ENCODE measurements around the gene CRTC1.

CRTC1 gene

DNA sequence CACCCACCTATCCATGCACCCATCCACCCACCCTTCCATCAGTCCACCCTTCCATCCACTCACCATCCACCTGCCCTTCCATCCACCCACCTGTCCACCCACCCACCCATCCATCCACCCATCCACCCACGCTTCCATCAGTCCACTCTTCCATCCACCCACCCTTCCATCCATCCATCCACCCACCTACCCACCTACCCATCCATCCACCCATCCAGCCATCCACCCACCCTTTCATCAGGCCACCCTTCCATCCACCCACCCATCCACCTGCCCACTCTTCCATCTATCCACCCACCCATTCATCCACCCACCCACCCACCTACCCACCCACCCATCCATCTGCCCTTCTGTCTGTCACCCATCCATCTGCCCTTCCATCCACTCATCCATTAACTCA, 29.6 kb upstream of the CRTC1 start:
- Histone ChIP-seq H3K4me3 (ENCODE audit: low read length in 2 of 2) (no peak overlapping the region), H3K27me3 (ENCODE audit: control insufficient read depth in 2 of 2, insufficient read depth in 2 of 2, low read length in 2 of 2) (no peaks in the 10 kb centered on the region), H3K4me1 (ENCODE audit: control insufficient read depth in 2 of 2, insufficient read depth in 2 of 2, low read length in 2 of 2) (peaks cover 7 to 10% of the 10 kb centered on the region in 2 donors), H3K27ac (ENCODE audit: low read depth in 2 of 2, low read length in 2 of 2) (no peak overlapping the region), H3K9me3 (ENCODE audit: control insufficient read depth in 2 of 2, low read length in 2 of 2) (no peaks in the 10 kb centered on the region), H3K9ac (ENCODE audit: low read depth in 1 of 2, low read length in 2 of 2) (no peak overlapping the region), H3K36me3 (ENCODE audit: control insufficient read depth in 2 of 2, insufficient read depth in 2 of 2, low read length in 2 of 2) (no peaks in the 10 kb centered on the region)

DNA sequence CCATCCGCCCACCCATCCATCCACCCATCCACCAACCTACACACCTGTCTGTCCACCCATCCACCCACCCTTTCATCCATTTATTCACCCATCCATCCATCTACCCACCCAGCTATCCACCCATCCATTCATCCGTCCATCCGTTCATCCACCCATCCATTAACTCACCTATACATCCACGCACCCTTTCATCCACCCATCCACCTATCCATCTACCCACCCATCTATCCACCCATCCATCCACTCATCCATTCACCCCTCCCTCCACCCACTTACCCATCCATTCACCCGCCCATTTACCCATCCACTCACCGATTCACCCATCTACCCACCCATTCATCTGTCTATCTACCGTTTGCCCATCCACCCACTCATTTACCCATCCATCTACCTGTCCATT, 29.0 kb upstream of the CRTC1 start:
- no peak overlapping the region for H3K4me3 ChIP-seq (ENCODE audit: low read length in 2 of 2)
- no peaks in the 10 kb centered on the region for H3K36me3 ChIP-seq (ENCODE audit: control insufficient read depth in 2 of 2, insufficient read depth in 2 of 2, low read length in 2 of 2)
- no peak overlapping the region for H3K9ac ChIP-seq (ENCODE audit: low read depth in 1 of 2, low read length in 2 of 2)
- no peak overlapping the region for H3K27ac ChIP-seq (ENCODE audit: low read depth in 2 of 2, low read length in 2 of 2)
- H3K9me3 ChIP-seq (ENCODE audit: control insufficient read depth in 2 of 2, low read length in 2 of 2), result no peaks in the 10 kb centered on the region
- H3K4me1 ChIP-seq (ENCODE audit: control insufficient read depth in 2 of 2, insufficient read depth in 2 of 2, low read length in 2 of 2), result peaks cover 2 to 4% of the 10 kb centered on the region in 2 donors
- H3K27me3 ChIP-seq (ENCODE audit: control insufficient read depth in 2 of 2, insufficient read depth in 2 of 2, low read length in 2 of 2), result no peaks in the 10 kb centered on the region

DNA sequence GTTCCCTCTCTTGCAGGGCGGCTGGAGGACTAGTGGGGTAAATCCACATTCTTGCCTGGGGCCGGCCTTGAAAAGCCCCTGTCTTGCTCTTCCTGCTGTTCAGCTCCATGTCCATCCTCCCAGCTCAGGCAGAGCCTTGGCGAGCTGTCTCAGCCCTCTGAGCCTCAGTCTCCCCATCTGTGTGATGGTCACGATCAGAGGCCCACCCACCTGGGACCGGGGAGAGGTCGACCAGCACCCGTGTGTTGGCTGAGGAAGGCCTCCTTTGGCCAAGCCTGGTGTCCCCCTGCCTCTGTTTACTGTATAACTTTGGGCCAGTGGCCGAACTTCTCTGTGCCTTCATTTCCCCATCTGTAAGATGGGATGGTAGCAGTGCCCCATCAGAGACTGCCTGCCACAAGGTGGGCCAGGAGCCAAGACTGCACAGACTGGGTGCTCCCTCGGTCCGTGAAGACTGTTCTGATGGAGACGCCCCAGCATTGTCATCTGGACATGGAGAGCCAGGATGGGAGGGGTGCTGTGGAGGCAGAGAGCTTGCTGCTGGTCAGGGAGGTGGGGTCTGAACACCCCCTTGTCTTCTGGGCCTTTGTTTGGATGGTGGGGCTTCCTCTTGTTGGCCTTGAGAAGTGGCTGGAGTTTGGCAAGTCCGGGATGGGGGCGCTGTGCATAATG, 28.2 kb upstream of the CRTC1 start:
- Histone ChIP-seq H3K4me3 (ENCODE audit: low read length in 2 of 2) (no peak overlapping the region), H3K9me3 (ENCODE audit: control insufficient read depth in 2 of 2, low read length in 2 of 2) (no peaks in the 10 kb centered on the region), H3K27ac (ENCODE audit: low read depth in 2 of 2, low read length in 2 of 2) (no peak overlapping the region), H3K9ac (ENCODE audit: low read depth in 1 of 2, low read length in 2 of 2) (no peak overlapping the region), H3K4me1 (ENCODE audit: control insufficient read depth in 2 of 2, insufficient read depth in 2 of 2, low read length in 2 of 2) (peaks cover 0 to 5% of the 10 kb centered on the region in 2 donors), H3K36me3 (ENCODE audit: control insufficient read depth in 2 of 2, insufficient read depth in 2 of 2, low read length in 2 of 2) (no peaks in the 10 kb centered on the region), H3K27me3 (ENCODE audit: control insufficient read depth in 2 of 2, insufficient read depth in 2 of 2, low read length in 2 of 2) (no peaks in the 10 kb centered on the region)

DNA sequence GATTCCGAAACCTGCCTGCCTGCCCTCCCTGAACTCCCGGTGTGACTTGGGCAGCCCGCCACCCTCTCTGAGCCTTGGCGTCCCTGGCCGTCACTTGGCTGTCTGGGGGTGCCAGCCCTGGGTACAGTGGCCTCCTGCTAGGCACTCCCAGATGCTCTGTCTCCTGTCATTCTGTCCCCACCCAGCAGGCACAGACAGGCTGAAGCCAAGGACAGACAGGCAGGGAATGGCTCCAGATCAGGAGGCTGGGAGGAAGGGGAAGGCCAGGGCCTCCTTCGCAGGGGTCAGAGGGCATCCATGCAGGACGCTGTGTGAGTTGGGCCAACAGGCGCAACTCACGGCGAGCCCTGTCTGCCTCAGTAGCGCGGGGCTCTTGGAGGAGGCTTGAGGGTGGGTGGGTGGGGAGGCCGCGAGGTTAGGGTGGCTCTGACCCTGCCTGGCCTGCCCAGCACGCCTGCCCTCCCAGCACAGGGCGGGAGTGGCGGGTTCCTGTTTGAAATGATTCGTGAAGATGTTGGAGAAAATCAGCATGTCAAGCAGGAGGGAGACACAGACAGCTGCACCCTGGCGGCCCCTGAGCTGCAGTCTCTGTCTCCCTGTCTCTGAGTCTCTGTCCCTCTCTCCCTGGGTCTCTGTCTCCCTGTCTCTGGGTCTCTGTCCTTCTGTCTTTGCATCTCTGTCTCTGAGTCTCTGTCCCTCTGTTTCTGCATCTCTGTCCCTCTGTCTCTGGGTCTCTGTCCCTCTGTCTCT, 27.0 kb upstream of the CRTC1 start:
- Histone ChIP-seq H3K4me3 (ENCODE audit: low read length in 2 of 2) (no peak overlapping the region), H3K9me3 (ENCODE audit: control insufficient read depth in 2 of 2, low read length in 2 of 2) (no peaks in the 10 kb centered on the region), H3K4me1 (ENCODE audit: control insufficient read depth in 2 of 2, insufficient read depth in 2 of 2, low read length in 2 of 2) (peaks cover 0 to 5% of the 10 kb centered on the region in 2 donors), H3K27ac (ENCODE audit: low read depth in 2 of 2, low read length in 2 of 2) (no peak overlapping the region), H3K36me3 (ENCODE audit: control insufficient read depth in 2 of 2, insufficient read depth in 2 of 2, low read length in 2 of 2) (no peaks in the 10 kb centered on the region), H3K9ac (ENCODE audit: low read depth in 1 of 2, low read length in 2 of 2) (no peak overlapping the region), H3K27me3 (ENCODE audit: control insufficient read depth in 2 of 2, insufficient read depth in 2 of 2, low read length in 2 of 2) (no peaks in the 10 kb centered on the region)

DNA sequence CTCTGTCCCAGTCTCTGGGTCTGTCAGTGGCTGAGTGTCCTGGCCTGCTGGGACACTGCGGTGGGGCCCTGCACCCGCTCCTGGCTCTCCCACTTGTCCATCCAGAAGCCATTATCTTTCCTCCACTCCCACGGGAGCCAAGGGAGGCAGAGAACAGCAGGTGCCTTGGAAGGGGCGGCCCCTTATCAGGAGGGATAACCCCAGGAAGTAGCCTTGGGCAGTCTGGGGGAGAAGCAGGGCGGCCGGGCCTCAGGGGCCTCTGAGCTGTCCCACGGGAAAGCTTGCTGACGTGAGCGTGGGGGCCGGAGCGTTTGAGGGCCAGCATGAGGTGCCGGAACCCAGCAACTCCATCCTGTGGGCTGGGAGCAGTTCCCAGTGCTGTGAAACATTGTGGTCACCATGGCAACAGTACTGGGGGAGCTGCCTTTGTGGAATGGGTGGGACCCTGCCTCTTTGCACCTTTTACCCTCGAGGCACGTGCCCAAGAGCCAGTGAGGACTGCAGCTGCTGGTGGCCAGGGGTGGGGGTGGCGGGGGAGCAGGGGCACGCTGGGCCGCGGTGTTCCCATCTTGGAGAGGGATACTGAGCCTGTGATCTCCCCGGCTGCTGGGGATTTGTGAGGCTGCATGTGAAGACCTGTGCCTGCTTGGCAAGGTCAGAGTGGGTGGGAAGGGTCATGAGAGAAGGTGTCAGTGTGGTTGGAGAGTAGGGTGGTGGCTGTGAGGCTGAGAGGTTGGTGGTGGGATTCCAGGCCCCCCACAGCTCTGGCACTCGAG, 25.7 kb upstream of the CRTC1 start:
- Histone ChIP-seq H3K4me1 (ENCODE audit: control insufficient read depth in 2 of 2, insufficient read depth in 2 of 2, low read length in 2 of 2) (peaks cover 0 to 5% of the 10 kb centered on the region in 2 donors), H3K4me3 (ENCODE audit: low read length in 2 of 2) (no peak overlapping the region), H3K9ac (ENCODE audit: low read depth in 1 of 2, low read length in 2 of 2) (no peak overlapping the region), H3K27ac (ENCODE audit: low read depth in 2 of 2, low read length in 2 of 2) (no peak overlapping the region), H3K27me3 (ENCODE audit: control insufficient read depth in 2 of 2, insufficient read depth in 2 of 2, low read length in 2 of 2) (no peaks in the 10 kb centered on the region), H3K9me3 (ENCODE audit: control insufficient read depth in 2 of 2, low read length in 2 of 2) (no peaks in the 10 kb centered on the region), H3K36me3 (ENCODE audit: control insufficient read depth in 2 of 2, insufficient read depth in 2 of 2, low read length in 2 of 2) (no peaks in the 10 kb centered on the region)

DNA sequence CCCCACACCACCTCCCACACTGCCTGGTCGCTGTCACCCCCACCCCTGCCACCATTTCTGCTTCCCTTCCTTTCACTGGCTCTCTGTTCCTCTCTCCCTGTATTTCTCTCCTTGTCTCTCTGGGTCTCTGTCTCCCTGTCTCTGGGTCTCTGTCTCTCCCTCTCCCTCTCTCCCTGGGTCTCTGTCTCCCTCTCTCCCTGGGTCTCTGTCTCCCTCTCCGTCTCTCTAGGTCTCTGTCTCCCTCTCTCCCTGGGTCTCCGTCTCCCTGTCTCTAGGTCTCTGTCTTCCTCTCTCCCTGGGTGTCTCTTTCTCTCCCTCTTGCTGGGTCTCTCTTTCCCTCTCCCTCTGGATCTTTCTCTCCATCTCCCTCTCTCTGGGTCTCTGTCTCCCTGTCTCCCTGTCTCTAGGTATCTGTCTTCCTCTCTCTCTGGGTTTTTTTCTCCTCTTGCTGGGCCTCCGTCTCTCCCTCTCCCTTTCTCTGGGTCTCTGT, 25.1 kb upstream of the CRTC1 start:
- no peaks in the 10 kb centered on the region for H3K27me3 ChIP-seq (ENCODE audit: control insufficient read depth in 2 of 2, insufficient read depth in 2 of 2, low read length in 2 of 2)
- H3K4me1 ChIP-seq (ENCODE audit: control insufficient read depth in 2 of 2, insufficient read depth in 2 of 2, low read length in 2 of 2), result peaks cover 0 to 5% of the 10 kb centered on the region in 2 donors
- H3K27ac ChIP-seq (ENCODE audit: low read depth in 2 of 2, low read length in 2 of 2), result no peak overlapping the region
- no peak overlapping the region for H3K9ac ChIP-seq (ENCODE audit: low read depth in 1 of 2, low read length in 2 of 2)
- H3K9me3 ChIP-seq (ENCODE audit: control insufficient read depth in 2 of 2, low read length in 2 of 2), result no peaks in the 10 kb centered on the region
- H3K4me3 ChIP-seq (ENCODE audit: low read length in 2 of 2), result no peak overlapping the region
- no peaks in the 10 kb centered on the region for H3K36me3 ChIP-seq (ENCODE audit: control insufficient read depth in 2 of 2, insufficient read depth in 2 of 2, low read length in 2 of 2)

DNA sequence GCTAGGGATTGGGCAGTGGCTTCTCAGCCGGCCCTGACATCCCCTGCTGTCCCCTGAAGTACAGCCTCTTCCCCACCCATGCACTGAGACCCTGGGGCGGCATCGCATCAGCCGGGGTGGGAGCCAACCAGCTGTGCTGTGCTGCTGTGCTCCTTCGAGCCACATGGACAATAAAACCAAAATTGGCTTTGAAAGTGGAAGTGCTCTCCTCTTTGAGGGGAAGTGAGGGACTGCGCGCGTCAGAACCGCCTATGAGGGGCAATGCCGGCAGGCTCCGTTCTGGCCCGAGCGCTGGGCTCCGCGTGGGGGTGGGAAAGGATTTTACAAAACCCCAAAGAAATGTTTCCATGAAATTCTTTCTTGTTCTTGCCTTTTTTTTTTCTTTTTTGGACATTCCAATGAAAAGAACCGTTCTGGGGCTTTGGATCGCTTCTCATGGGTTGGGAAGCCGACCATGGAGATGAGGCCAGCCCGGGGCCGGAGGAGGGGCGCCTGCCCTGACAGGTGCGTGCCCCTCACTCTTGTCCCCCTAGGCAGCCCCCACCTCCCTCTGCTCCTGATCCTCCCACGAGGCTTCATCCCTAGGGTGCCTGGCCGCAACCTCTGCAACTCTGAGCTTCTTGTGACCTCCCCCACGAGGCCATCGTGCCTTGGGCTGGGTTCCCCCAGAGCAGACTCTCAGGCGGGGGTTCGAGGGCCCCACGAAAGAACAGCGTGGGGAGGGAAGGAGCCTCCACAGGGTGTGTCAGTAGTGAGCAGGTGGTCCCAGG, 24.0 kb upstream of the CRTC1 start:
- Histone ChIP-seq H3K27ac (ENCODE audit: low read depth in 2 of 2, low read length in 2 of 2) (peak overlapping the region; percentile 45 to 53), H3K9ac (ENCODE audit: low read depth in 1 of 2, low read length in 2 of 2) (peak overlapping the region in 1 of 2 donors; percentile 7), H3K4me1 (ENCODE audit: control insufficient read depth in 2 of 2, insufficient read depth in 2 of 2, low read length in 2 of 2) (peaks cover 0 to 5% of the 10 kb centered on the region in 2 donors), H3K9me3 (ENCODE audit: control insufficient read depth in 2 of 2, low read length in 2 of 2) (no peaks in the 10 kb centered on the region), H3K36me3 (ENCODE audit: control insufficient read depth in 2 of 2, insufficient read depth in 2 of 2, low read length in 2 of 2) (no peaks in the 10 kb centered on the region), H3K4me3 (ENCODE audit: low read length in 2 of 2) (no peak overlapping the region), H3K27me3 (ENCODE audit: control insufficient read depth in 2 of 2, insufficient read depth in 2 of 2, low read length in 2 of 2) (no peaks in the 10 kb centered on the region)

DNA sequence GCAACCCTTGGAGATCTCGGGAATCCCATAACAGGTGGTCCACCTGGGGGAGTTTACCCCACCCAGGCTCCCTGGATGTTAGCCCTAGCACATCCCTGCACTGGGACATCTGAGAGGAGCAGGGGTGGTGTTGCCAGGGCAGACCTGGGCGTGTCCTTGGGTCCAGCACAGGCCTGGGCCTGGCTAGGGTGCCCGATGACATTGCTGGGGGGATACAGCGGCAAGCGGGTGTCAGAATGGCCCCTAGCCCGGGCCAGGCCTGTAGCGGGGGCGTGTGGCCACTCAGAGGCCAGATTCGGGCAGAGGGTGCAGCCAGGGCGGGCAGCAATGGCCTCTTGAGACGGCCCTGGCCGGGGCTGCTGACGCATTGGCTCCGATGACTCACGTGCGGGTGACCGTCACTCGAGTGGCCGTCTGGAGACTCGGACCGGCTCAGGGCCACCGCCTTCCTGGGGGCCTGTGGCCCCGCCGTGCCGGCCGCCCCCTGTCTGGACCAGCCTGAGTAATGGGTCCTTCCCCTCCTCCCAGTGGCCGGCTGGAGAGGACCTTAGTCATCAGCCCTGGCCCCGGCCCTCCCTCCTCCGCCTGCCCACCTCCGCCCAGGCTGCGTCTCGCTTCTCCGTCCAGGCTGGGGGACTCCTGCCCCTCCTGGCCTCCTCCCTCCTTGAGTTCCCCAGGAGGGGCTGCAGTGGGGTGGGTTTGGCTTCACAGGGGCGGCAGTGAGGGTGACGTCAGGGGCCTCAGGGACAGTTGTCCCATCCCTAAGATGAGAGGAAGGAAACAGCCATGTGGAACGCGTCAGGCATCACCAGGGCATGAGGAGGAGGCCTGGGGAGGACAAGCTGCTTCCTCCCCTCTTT, 23.2 kb upstream of the CRTC1 start:
- Histone ChIP-seq H3K9me3 (ENCODE audit: control insufficient read depth in 2 of 2, low read length in 2 of 2) (no peaks in the 10 kb centered on the region), H3K36me3 (ENCODE audit: control insufficient read depth in 2 of 2, insufficient read depth in 2 of 2, low read length in 2 of 2) (no peaks in the 10 kb centered on the region), H3K9ac (ENCODE audit: low read depth in 1 of 2, low read length in 2 of 2) (peak overlapping the region in 1 of 2 donors; percentile 7), H3K4me1 (ENCODE audit: control insufficient read depth in 2 of 2, insufficient read depth in 2 of 2, low read length in 2 of 2) (peaks cover 0 to 5% of the 10 kb centered on the region in 2 donors), H3K27ac (ENCODE audit: low read depth in 2 of 2, low read length in 2 of 2) (peak overlapping the region; percentile 48 to 53), H3K4me3 (ENCODE audit: low read length in 2 of 2) (no peak overlapping the region), H3K27me3 (ENCODE audit: control insufficient read depth in 2 of 2, insufficient read depth in 2 of 2, low read length in 2 of 2) (no peaks in the 10 kb centered on the region)

Measured in mucosa of rectum (tissue), 2 donors.